Panc1 (cell line): ENCODE data around the gene POU3F2. TPM values are rescaled to one million over a fixed set of nuclear protein-coding genes. Genes with fewer than 3 reads are reported as not detected.

Source experiments
- ATAC-seq: fragments of 200-7000 bp; cut with Tn5 transposase; 2 replicates; pipeline ENCODE4 v1.9.1; 2020; ENCODE audit warnings: mild to moderate bottlenecking, moderate library complexity
- BruUV-seq: library from RNA; stranded (reverse); fragments of 400-500 nt; replicated peaks from 2 replicates; lab custom pipeline; 2021; lab: Mats Ljungman, UMichigan
- CTCF ChIA-PET: fragments of 300-600 bp; sonication (Branson Sonifier 250); formaldehyde crosslinking; loops from one replicate; lab custom pipeline; 2022; ENCODE audit warnings: antibody characterized with exemption; lab: Charles Lee
- POLR2A ChIA-PET: fragments of 300-600 bp; sonication (Branson Sonifier 250); formaldehyde crosslinking; loops from one replicate; lab custom pipeline; 2022; ENCODE audit warnings: antibody characterized with exemption; lab: Charles Lee
- DNase-seq: peaks from one replicate; pipeline ENCODE4 v3.0.0-alpha.2; 2010; ENCODE audit warnings: low read depth, low spot score
- H3K27ac ChIP-seq: 2 replicates; pipeline ENCODE4 v1.5.1; 2011; ENCODE audit warnings: mild to moderate bottlenecking, low read length, inconsistent platforms
- H3K27me3 ChIP-seq: fragments of 200-500 bp; sonication (Bioruptor generic); 2 replicates; pipeline ENCODE4 v1.6.0; 2014; ENCODE audit warnings: low read length, inconsistent platforms; ENCODE audit not compliant: control insufficient read depth, insufficient read depth
- H3K36me3 ChIP-seq: fragments of 200-500 bp; sonication (Bioruptor generic); 2 replicates; pipeline ENCODE4 v1.5.1; 2014; ENCODE audit warnings: inconsistent platforms, mild to moderate bottlenecking, low read length, moderate library complexity; ENCODE audit not compliant: control insufficient read depth, insufficient read depth
- H3K4me1 ChIP-seq: 2 replicates; pipeline ENCODE4 v1.5.1; 2011; ENCODE audit warnings: inconsistent platforms, mild to moderate bottlenecking, low read length, moderate library complexity; ENCODE audit not compliant: control insufficient read depth, insufficient read depth
- H3K4me3 ChIP-seq, 2 experiments: 2 replicates each; pipeline ENCODE4 v1.5.1; 2011 to 2012; ENCODE audit warnings: low read depth in 2 of 2, low read length in 2 of 2, mild to moderate bottlenecking in 2 of 2, inconsistent platforms in 1 of 2, moderate library complexity in 1 of 2
- H3K9me3 ChIP-seq: fragments of 200-500 bp; sonication (Bioruptor generic); 2 replicates; pipeline ENCODE4 v1.5.1; 2014; ENCODE audit warnings: low read depth, mild to moderate bottlenecking, inconsistent platforms, low read length, moderate library complexity; ENCODE audit not compliant: control insufficient read depth, insufficient read depth
- CTCF ChIP-seq: fragments of 450-650 bp; IDR thresholded peaks from 2 replicates; pipeline ENCODE4 v1.5.1; 2017; ENCODE audit warnings: mild to moderate bottlenecking
- POLR2AphosphoS5 ChIP-seq: IDR thresholded peaks from 2 replicates; pipeline ENCODE4 v1.6.1; 2012; ENCODE audit warnings: mild to moderate bottlenecking, low read depth, low read length, moderate library complexity
- REST ChIP-seq, 2 experiments: IDR thresholded peaks; 2 replicates each; pipeline ENCODE4 v1.6.1; 2011 to 2012; ENCODE audit warnings: low read depth in 2 of 2, control low read depth in 1 of 2, low read length in 1 of 2, mild to moderate bottlenecking in 1 of 2, moderate library complexity in 1 of 2; ENCODE audit not compliant: insufficient read depth in 1 of 2
- SIN3A ChIP-seq: IDR thresholded peaks from 2 replicates; pipeline ENCODE4 v1.6.1; 2012; ENCODE audit warnings: low read depth, mild to moderate bottlenecking, low read length, moderate library complexity, borderline replicate concordance; ENCODE audit not compliant: insufficient read depth
- TCF7L2 ChIP-seq: IDR thresholded peaks from 2 replicates; pipeline ENCODE4 v1.6.1; 2011; ENCODE audit warnings: mild to moderate bottlenecking, low read depth, low read length, inconsistent platforms
- in situ Hi-C: cut with HindIII; loops from 2 replicates; pipeline ENCODE4 v1.10.0; 2016; ENCODE audit warnings: low sequenced_read_pairs, low pct_unique_long_range_greater_than_20kb
- intact Hi-C: fragments of 100-400 bp; cut with micrococcal nuclease; formaldehyde crosslinking; loops from one replicate; pipeline ENCODE4 v1.10.0; 2022; ENCODE audit not compliant: unreplicated experiment
- total RNA-seq: library from RNA; stranded (reverse); gene quantifications from one replicate; pipeline ENCODE4 v1.2.1, GENCODE V29; 2021; ENCODE audit not compliant: unreplicated experiment

Gene POU3F2
- total RNA-seq, 1 experiment from 2014 or later, result not detected

GRCh38 chr6:98838032-98838431 lies 3.7 kb downstream of the POU3F2 start:
- ChIA-PET POLR2A (no interaction called here), CTCF (no interaction called here)
- intact Hi-C loops (no loop called here), in situ Hi-C loops (no loop called here)
- BruUV-seq, result no TSS peak
- no peak overlapping the region for H3K27ac ChIP-seq
- peaks cover 59% of the 10 kb centered on the region for H3K27me3 ChIP-seq
- H3K36me3 ChIP-seq, result no peaks in the 10 kb centered on the region
- no peak overlapping the region for H3K4me3 ChIP-seq
- ATAC-seq, result no peak
- no peaks in the 10 kb centered on the region; the same call in 1 of the 2 replicates for H3K4me1 ChIP-seq
- no peak for TF ChIP-seq POLR2AphosphoS5
- no peak for TF ChIP-seq CTCF
- no peak for TF ChIP-seq SIN3A
- TF ChIP-seq REST (IDR thresholded peaks at IDR 0.05; ENCODE audit: insufficient read depth in 1 of 2, low read depth in 2 of 2, low read length in 1 of 2), result no peak
- no peak for TF ChIP-seq TCF7L2
- DNase-seq, result no peak
- H3K9me3 ChIP-seq, result no peaks in the 10 kb centered on the region

GRCh38 chr6:98838975-98839374 lies 4.6 kb downstream of the POU3F2 start:
- ChIA-PET POLR2A (interaction anchor here (0.6 kb wide), 1 partner anchor 279 kb away, joined by 7 read pairs; no protein-coding TSS in a partner anchor), CTCF (no interaction called here)
- ATAC-seq (no peak), DNase-seq (no peak)
- Histone ChIP-seq H3K27ac (no peak overlapping the region), H3K36me3 (no peaks in the 10 kb centered on the region), H3K4me1 (no peaks in the 10 kb centered on the region; the same call in 1 of the 2 replicates), H3K27me3 (peaks cover 61% of the 10 kb centered on the region), H3K4me3 (no peak overlapping the region), H3K9me3 (no peaks in the 10 kb centered on the region)
- no TSS peak for BruUV-seq
- intact Hi-C loops (no loop called here), in situ Hi-C loops (no loop called here)
- no peak for TF ChIP-seq REST (IDR thresholded peaks at IDR 0.05; ENCODE audit: insufficient read depth in 1 of 2, low read depth in 2 of 2, low read length in 1 of 2)
- no peak for TF ChIP-seq SIN3A
- TF ChIP-seq POLR2AphosphoS5, result no peak
- no peak for TF ChIP-seq TCF7L2
